B cell (primary cell): ENCODE measurements around the gene ADH7.

Experiments
- CTCF ChIP-seq: fragments of 200-600 bp; IDR thresholded peaks from one replicate; pipeline ENCODE4 v1.8.0; 2022; ENCODE audit warnings: antibody characterized with exemption, mild to moderate bottlenecking
- EZH2 ChIP-seq: IDR thresholded peaks from 2 replicates; pipeline ENCODE4 v1.6.1; 2012; ENCODE audit warnings: borderline replicate concordance, low read depth, mild to moderate bottlenecking, moderate library complexity, low read length; ENCODE audit not compliant: insufficient read depth, poor library complexity, severe bottlenecking

- no peak for TF ChIP-seq CTCF
- TF ChIP-seq EZH2: no peak
Observed at GRCh38 chr4:99378876-99379275, 56.3 kb downstream of the ADH7 start.
